Dedifferentiated amniotic fluid mesenchymal stem cell (primary cell): ENCODE measurements around the gene SUMF1.

Experiments used
- DNase-seq: peaks from one replicate; pipeline ENCODE4 v3.0.0-alpha.2; 2016; ENCODE audit errors: extremely low spot score

SUMF1 gene

DNA sequence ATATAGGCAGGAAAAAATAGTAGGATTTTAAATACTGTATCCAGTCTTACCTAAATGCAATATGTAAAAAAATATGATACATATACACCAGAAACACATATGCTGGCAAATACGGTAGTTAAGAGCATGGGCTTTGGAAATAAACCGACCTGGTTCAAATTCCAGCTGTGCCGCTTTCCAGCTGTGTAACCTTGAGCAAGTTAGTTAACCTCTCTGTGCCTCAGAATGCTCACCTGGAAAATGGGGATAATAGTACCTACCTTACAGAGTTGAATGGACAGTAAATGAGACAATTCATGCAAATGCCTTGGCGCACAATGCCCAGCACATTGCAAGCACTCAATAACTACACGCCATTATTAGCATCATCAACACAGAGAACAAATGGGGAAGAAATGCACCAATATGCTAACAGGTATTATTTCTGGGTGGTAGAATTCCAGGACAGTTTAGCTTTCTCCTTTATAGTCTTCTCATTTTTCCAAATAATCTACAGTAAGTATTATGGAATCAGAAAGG lies 50.6 kb downstream of the SUMF1 start:
- no peak for DNase-seq

DNA sequence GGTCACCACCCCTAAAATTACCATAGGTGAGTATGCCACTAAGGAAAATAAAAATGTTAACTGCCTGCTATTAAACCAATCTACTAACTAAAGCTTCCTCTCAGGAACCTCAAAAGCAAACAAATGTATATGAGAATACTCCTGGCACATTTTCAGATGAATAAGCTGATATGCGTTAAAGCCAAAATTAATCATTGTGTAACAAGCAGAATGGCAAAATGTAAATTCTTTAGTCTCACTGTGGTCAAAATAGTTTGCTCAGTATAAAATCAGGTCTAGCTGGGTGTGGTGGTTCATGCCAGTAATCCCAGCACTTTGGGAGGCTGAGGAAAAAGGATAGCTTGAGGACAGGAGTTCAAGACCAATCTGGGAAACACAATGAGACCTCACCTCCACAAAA lies 53.6 kb downstream of the SUMF1 start:
- no peak for DNase-seq

DNA sequence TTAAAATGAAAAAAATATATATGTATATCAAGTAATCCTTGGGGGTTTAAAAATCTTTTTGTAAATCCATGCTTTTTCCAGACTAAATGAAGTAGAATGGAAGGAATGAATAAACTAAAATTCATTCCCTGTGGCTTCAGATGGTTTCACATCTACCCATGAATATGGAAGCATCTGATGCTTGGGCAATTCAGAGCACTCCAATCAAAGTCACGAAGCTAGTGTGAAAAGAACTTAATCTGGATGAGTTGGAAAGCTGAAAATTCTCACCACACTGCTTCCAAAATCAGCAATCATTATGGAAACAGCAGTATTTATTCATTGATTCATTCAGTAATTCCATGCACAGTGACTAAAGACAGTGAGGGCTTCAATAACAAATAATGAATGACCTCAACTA lies 55.2 kb downstream of the SUMF1 start:
- no peak for DNase-seq

DNA sequence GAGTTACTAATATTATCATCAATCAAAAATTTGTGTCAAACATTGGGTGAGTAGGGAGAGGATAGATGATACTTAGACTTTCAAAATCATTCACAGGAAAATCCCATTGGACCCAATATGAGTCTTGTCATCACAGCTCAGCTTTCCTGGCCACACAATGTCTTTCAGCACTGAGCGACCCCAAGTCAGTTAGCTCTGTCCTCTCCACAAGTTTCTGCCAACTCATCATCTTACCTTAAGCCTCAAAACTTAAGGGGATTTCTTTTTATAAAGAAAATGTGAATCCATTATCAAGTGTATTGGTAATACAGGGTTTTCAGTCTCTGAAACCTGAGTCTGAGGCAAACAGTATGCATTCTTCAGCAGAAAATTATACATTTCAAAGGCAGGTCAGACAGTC lies 55.8 kb downstream of the SUMF1 start:
- DNase-seq, result no peak

DNA sequence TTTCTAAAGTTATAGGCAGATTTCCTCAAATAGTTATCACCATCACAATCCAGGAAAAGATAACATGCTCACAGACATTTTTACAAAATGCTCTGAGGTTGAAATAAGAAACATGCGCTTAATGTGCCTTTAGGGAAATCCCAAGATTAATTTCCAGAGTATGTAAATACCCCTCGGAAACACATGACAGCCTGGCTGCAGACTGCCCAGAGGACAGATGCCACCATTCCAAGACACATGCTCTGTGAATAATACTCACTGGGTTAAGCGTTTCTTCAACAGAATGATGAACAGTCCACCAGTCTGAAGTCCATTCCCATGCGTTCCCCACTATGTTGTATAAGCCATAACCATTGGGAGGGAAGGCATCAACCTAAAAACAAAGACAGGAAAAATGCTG lies 56.5 kb downstream of the SUMF1 start:
- no peak for DNase-seq

DNA sequence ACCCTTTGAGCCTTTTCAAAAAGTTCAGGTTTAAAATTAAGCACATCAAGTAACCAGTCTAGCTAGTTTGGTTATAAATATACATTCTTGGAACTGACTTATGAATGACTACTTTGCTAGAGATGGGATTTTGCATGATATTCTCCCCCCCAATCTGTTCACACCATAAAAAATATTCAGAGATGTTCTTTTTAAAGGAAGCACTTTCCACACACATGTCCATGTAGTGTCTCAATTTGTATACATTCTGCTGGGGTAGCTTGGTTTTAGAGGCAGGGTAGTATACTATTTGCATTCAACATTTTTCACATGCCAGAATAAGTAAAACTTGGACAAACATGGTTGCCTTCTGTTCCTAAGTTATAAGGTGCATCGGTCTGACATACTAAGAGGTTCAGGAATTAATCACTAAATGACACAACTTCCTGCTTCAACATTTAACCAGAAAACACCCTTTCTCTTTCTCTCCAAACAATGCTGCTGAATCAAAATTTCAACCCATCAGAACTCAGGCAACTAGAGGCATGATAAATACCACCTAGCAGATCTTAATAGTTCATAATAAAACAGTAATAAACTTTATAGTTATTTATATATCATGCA lies 57.0 kb downstream of the SUMF1 start:
- no peak for DNase-seq

DNA sequence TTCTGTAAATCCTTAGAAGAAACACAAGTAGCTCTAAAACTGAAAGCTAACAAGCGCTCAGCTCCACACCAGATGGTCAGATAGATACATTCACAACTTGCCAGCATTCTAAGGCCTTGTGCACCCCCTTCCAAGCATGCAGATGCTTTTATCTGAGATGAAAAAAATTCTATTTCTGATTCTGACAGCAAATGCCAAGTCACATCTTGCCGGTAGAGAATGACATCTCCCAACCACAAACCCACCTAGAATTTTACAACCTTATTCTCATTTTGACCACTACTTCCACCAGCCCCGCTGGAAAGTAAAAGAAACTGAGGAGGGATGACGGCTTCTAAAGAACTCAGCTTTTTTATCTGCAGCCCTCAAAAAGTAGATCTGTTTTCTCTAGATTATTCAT lies 57.7 kb downstream of the SUMF1 start:
- DNase-seq, result no peak

DNA sequence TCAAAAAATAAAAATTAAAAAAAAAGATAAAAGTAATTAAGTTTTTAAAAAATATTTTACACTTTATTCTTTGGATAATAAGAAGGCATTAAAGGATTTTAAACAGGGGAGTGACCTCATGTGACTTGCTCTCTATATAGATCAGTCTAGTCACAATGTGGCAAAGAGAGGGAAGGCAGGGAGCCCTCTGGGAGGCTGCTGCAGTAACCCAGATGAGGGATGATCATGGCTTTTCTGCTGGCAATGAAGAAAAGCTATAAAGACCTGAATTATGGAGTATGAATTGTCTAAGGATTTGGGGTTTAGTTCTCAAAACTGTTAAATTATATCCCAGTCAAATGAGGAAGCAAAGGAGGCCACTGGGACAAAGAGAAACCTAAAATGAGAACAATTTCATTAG lies 58.1 kb downstream of the SUMF1 start:
- no peak for DNase-seq

DNA sequence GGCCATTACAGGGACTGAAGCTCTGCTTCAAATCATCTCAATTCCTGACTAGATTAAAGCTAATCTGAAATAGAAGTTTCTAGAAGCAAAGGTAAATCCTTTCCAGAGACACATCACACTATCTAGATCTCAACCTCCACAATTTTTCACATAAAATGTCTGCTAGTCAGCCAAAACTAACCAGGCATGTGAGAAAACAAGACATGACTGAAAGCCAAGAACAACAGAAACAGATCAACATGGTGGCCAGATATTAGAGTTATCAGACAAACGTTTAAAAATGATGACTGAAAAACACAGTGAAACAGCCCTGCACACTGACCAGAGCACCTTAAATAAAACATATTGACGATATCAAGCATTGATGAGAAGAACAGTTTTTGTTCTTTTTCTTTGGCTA lies 59.1 kb downstream of the SUMF1 start:
- DNase-seq, result no peak

DNA sequence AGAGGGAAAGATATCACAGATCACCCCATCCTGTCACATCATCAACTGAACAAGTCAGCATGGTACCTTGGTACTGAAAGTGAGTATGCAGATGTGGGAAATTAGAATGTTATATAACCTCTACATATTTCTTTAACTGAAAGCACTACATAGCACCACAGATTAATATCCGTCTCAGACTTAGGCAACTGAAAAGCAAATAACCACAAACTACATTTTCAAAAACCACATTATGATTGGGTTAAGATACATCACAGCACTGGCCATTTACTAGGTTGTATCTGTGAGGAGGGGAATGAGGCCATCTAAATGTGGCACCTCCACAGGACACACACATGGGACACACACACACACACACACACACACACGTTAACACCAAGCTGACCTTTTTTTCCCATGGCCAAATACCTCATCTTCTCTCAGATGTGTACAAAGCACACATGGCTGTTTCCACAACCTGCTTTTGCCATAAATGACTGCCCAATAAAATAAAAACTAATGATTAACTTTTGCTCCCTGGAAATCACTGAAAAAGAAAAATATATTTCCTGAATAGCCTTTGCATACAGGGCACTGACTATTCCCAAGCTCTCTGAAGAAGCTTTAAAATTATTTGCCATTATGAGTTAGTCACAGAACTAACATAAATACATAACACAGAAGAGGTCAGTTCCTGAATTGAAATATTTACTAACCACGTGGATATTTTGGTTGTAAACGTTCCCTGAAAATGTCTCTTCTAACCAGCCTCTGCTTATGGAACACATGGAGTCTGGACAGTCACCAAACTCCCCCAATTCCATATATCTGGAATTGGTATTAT lies 60.1 kb downstream of the SUMF1 start:
- no peak for DNase-seq

DNA sequence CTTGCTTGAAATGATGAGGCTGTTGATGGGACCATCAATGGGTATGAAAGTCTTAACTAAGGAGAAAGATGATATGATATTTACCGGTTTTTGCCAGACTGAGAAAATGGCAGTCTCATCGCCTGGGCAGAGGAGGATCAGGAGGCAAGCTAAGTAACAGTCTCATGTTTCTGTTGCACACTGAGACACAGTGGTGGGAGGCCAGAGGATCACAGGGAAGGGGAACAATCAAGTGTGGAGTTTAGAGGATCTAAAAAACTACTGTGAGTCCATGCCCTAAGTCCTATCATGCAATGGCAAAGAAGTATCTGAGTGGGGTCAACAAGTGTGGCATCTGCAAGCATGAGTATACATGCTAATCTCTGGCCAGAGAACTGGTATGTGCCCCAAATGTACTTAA lies 62.2 kb downstream of the SUMF1 start:
- DNase-seq, result no peak

DNA sequence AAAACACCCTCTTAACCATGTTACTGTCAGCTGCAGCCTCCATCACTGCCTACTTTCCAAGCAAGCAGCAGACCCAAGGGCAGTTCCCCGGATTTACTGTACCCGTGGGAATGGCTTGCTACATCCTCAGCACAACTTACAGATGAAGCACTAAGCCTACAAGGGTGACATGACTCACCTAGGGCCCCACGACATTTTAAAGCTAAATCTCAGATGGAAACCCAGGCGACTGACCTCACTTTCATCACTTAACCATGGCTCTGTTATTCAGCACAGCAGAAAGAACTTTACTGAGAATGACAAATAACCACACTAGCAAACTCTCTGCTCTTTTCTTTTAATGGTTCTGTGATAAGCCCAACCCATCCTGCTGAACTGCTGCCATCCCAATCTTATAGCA lies 65.6 kb downstream of the SUMF1 start:
- no peak for DNase-seq

DNA sequence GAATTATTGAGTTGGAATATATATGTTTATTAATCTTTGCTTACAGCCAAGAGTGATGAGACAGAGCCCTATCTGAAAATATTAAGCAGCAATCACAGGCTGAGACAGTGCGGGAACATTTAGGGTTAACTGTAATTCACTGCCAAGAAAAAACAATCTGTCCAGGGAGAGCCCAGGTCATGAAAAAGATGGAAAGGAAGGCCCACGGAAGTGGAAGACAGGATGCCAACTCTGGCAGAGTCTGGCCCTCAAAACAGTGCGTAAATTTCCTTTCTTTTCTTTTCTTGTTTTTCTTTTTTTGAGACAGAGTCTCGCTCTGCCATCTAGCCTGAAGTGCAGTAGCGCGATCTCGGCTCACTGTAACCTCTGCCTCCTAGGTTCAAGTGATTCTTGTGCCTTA lies 67.6 kb downstream of the SUMF1 start:
- DNase-seq, result no peak

DNA sequence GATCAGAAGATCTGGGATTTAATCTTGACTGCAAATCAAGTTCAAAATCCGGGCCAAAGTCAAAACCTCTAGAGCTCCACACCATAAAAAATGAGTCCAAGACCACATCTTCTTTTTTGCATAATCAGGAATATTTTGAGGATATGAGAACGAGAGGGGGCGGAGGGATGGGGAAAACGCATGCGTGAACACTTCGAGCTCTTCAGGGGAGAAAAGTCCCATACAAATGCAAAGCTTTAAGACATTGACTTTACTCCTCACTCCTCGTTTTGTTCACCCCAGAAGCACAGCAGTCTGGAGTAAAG lies 68.2 kb downstream of the SUMF1 start:
- no peak for DNase-seq

DNA sequence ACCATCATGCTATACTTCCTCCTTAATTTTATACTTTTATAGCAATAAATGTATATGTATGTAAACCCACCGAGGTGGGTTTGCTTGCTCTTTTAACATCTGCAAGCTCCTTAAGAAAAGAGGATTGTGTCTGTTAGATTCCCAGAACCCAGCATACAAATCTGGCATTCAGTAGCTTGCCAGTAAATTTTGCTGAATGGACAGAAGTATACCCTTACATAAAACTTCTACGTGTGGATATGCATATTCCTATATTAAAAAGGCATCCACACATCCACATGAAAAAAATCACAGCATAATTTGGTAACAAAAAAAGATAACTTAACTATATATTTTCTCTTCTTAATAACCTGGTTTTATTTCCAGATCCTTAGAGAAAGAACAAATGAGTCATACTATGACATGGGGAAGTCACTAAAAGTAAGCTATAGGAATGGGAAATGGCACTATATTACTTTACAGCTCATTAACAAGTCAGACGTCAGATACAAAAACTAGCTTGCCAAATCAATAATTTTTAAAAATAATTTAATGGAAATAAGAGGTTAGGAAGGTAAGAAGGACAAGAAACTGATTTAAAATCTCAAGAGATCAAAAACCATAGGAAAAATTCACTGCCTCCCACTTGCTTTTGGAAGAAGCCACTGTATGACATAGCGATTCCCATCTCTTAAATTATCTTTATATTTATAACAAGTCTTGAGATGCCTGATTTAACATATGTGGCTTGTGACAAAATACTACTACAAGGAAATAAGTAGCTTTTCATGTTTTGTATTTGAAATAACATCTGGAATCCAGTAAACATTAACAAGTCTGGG lies 68.7 kb downstream of the SUMF1 start:
- no peak for DNase-seq

DNA sequence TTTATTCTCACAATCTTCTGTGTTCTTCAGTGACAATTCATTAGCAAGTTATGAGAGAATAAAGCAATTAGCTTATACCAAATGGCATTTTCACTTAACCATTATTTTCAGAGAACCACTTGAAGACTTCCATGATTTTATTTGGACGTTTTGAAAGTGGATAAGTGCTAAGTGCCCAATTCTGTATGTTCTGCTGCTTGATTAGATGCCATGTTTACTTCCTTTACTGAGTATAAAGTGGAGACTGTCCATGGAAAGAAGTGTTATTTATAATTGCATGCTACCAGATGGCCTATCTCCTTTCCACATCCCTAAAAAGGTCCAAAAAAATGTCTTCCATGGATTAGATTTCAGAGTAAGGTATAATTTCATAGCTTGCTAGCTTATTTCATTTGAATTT lies 69.6 kb downstream of the SUMF1 start:
- no peak for DNase-seq

DNA sequence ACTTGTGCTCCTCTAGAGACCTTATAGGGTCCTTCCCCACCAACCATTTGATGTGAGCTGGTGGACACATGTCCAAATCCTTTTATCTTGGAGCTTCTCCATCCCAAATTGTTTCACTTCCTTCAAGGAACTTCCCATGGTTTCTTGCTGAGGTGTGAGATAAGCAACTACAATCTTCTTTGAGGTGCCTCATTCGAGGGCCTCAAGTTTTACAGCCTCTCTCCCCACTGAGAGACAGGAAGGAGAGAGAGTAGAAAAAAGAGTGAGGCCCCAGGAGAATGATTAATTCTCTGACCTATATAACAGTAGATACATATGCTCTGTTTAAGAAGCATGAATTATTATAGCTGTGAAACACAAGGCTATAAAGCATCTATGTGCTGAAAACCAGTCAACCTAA lies 70.5 kb downstream of the SUMF1 start:
- no peak for DNase-seq

DNA sequence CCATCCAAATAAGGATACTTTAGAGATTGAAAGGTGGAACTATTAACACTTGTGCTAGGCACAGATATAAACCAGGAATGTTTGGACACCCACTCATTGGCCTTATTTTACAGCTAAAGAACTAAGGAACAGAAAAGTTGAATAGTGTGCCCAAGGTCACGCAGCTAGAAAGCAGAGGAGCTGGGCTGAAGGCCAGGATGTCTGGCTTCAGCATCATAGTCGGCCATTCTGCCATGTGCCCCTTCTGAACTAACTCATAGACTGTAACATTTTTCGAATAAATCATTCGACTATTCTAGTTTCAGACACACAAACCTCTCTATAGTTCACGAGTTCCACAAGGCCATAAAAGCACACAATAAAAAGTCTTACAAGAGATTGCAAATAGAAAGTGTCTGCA lies 71.1 kb downstream of the SUMF1 start:
- DNase-seq, result no peak

DNA sequence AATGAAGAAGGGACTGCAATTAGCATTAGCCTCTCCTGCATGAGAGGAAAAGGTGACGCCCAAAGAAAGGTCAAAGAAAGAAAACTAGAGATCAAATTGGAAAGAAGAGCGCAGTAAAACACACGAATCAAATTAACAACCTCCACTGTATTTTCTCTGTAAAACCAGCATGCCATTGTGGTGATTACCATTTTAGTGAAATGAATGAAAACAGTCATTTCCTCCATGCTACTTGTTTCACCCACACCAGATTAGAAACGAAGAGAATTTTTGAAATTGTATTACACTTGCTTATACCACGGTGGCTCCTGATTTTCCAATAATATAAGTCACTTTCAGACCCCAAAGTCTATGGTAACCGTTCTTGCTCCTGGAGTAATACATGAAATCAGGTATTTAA lies 71.6 kb downstream of the SUMF1 start:
- DNase-seq, result no peak

DNA sequence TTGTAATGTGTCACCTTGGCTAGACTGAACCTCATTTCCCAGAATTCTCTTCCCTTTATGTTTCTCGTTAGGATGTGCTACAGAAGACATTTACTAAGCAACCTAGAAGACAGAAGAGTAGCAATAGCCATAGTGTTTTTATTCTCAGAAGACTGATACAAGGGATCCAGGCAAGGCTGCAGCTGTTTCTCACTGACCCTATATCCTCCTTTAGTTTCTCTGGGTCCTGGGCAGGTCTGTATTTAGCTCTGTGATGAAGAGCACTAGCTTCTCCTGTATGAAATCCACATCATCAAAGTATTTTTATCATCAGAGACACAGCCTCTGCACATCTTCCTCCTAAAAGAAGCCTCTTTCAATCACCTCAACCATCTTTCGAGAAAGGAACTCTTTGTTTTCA lies 72.5 kb downstream of the SUMF1 start:
- no peak for DNase-seq

DNA sequence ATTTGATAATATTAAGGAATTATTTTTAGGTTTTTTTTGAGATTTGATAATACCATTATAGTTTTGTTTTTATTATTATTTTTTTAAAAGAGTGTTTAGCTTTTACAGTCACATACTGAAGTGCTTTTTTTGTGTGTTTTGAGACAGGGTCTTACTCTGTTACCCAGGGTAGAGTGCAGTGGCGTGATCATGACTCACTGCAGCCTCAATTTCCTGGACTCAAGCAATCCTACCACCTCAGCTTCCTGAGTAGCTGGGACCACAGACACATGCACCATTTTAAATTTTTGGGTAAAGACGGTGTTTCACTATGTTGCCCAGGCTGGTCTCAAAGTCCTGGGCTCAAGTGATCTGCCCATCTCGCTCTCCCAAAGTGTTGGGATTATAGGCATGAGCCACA lies 73.0 kb downstream of the SUMF1 start:
- DNase-seq, result no peak

DNA sequence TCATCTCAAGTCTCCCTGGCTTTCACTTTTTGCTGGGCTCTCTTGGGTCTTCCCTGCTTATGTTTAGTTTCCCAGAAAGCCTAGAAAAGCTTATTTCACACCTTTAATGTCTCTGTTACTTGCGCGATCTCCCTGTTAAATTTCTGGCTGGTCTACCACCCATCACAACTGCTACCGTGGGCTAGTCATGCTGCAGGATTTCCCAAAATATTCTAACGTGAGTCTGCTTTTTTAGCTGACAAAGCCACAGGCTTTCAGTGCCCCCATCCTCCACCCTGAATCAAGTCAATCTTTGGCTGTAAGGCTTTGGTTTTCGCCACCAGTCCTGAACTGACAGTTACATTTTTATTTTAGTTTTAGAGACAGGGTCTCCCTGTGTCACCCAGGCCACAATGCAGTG lies 74.1 kb downstream of the SUMF1 start:
- DNase-seq, result no peak
